ENCODE data around the gene TAF15.

Gene TAF15

DNA sequence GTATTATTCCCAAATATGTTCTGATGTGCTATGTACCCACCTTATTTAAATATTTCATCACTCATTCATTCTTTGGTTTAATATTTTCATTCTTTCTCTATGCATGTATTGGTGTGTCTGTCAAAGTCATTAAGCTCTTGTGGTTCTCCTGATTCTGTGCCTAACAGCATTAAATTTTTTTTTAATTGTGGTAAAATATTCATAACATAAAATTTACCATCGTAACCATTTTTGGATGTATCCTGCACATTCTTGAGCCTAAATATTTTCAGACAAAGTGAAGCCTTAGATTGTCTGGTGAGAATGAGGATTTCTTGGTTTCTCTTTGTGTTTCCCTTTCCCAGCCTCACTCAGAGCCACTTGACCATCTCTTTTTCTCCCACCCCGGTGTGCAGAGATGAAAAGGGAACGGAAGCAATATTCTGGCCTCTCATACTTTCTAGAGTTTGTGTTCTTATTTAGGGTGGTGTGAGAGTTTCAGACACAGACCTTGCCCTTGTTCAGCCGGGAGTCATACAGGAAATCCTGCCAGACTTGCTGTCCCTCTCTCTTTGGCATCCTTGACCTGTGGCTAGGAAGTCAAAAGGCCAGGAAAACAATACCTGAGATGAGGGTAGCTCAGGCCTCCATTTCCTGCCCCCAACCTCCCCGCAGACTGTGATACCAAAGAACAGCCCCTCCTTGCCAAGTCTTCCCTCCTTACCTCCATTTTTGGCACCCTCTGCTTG lies 66.0 kb downstream of the TAF15 start:
- DNase-seq (ENCODE audit: low spot score), result peak; percentile 45
- TF ChIP-seq, protein P1, sequence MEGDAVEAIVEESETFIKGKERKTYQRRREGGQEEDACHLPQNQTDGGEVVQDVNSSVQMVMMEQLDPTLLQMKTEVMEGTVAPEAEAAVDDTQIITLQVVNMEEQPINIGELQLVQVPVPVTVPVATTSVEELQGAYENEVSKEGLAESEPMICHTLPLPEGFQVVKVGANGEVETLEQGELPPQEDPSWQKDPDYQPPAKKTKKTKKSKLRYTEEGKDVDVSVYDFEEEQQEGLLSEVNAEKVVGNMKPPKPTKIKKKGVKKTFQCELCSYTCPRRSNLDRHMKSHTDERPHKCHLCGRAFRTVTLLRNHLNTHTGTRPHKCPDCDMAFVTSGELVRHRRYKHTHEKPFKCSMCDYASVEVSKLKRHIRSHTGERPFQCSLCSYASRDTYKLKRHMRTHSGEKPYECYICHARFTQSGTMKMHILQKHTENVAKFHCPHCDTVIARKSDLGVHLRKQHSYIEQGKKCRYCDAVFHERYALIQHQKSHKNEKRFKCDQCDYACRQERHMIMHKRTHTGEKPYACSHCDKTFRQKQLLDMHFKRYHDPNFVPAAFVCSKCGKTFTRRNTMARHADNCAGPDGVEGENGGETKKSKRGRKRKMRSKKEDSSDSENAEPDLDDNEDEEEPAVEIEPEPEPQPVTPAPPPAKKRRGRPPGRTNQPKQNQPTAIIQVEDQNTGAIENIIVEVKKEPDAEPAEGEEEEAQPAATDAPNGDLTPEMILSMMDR (IDR thresholded peaks at IDR 0.05; ENCODE audit: borderline replicate concordance, control extremely low read depth, extremely low read depth, insufficient read depth, missing control alignments), result no peak
- in situ Hi-C loops (cut with MboI; ENCODE audit: low sequenced_read_pairs, unreplicated experiment), result no loop called here

DNA sequence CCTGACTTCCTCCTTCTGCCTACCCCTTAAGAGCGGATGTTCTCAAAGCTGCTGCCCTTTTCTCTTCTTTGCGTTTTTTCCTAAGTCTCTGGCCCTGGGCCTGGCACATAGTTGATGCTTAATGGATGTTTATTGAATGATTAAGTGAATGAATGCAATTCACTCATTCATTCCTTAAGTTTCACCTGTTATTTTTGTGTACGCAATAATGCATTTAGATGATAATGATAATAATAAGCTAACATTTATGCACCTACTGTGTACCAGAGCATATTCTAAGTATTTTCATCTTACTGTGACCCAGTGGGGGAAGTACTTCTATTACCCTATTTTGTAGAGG lies 66.5 kb downstream of the TAF15 start:
- in situ Hi-C loops (cut with MboI; ENCODE audit: low sequenced_read_pairs, unreplicated experiment), result no loop called here
- no peak for DNase-seq (ENCODE audit: low spot score)
- TF ChIP-seq, protein P1 (IDR thresholded peaks at IDR 0.05; ENCODE audit: borderline replicate concordance, control extremely low read depth, extremely low read depth, insufficient read depth, missing control alignments), result no peak

DNA sequence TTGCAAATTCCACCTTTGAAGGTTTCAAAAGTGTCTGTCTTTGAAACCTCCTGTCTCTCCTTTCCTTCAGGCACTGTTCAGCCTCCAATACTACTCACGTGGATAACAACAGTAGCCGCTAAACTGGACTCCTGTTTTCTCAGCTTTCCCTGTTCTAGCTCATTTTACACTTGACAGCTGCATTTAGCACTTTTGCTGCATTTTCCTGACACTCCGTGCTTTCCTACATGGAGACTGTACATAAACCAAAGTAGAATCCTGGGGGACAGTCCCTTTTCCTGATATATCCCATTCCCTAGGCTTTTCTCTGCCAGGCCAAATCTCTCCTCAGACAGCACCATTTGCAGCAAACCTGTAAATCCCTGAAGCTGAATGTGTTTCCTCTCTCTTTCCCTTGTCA lies 67.2 kb downstream of the TAF15 start:
- TF ChIP-seq, protein P1 (IDR thresholded peaks at IDR 0.05; ENCODE audit: borderline replicate concordance, control extremely low read depth, extremely low read depth, insufficient read depth, missing control alignments), result no peak
- in situ Hi-C loops (cut with MboI; ENCODE audit: low sequenced_read_pairs, unreplicated experiment), result no loop called here
- no peak for DNase-seq (ENCODE audit: low spot score)

DNA sequence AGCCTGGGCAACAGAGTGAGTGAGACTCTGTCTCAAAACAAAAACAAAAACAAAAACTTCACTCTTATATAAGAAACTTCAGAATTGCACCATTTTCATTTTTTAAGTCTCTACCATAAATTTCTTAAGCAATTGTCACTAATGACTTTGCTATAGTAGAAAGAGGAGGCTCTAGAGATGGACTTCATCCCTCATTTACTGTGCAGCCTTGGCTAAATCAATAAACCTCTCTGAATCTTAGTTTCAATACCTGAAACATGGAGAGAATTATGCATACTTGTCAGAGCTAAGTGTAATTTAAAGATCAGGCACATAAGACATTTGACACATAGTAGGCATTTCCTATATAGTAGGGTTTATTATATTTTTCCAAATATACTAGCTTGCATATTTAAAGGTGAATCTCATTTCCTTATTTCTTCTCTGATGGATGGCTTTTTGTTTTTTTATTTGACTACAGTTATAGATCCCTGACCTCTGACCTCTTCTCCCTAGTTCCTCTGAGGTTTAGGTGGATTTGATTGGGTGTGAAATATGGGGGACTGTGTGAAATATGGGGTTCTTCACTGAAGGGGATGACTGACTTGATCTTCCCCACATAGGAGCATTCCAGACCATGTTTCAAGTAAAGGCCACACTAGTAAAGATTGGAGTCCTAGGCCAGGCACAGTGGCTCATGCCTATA lies 68.2 kb downstream of the TAF15 start:
- DNase-seq (ENCODE audit: low spot score), result no peak
- TF ChIP-seq, protein P1 (IDR thresholded peaks at IDR 0.05; ENCODE audit: borderline replicate concordance, control extremely low read depth, extremely low read depth, insufficient read depth, missing control alignments), result no peak
- in situ Hi-C loops (cut with MboI; ENCODE audit: low sequenced_read_pairs, unreplicated experiment), result no loop called here

DNA sequence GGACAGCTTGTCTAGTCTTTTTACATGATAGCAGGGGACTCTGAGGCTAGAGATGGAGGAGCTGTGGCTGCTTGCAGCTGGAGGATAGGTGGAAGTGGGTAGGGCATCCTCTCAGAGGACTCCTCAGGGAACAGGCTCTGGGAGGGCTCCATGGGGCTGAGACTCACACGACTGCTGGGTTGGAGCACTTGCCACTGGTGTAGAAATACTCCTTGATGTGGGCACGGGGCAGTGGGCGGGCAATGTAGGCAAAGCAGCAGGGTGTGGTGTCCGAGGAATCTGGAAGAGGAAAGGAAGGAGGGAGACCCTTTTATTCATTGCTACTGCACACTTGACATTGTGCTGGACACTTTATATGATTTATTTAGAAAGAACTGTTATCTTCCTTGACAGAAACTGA lies 69.1 kb downstream of the TAF15 start:
- TF ChIP-seq, protein P1 (IDR thresholded peaks at IDR 0.05; ENCODE audit: borderline replicate concordance, control extremely low read depth, extremely low read depth, insufficient read depth, missing control alignments), result no peak
- in situ Hi-C loops (cut with MboI; ENCODE audit: low sequenced_read_pairs, unreplicated experiment), result no loop called here
- no peak for DNase-seq (ENCODE audit: low spot score)

DNA sequence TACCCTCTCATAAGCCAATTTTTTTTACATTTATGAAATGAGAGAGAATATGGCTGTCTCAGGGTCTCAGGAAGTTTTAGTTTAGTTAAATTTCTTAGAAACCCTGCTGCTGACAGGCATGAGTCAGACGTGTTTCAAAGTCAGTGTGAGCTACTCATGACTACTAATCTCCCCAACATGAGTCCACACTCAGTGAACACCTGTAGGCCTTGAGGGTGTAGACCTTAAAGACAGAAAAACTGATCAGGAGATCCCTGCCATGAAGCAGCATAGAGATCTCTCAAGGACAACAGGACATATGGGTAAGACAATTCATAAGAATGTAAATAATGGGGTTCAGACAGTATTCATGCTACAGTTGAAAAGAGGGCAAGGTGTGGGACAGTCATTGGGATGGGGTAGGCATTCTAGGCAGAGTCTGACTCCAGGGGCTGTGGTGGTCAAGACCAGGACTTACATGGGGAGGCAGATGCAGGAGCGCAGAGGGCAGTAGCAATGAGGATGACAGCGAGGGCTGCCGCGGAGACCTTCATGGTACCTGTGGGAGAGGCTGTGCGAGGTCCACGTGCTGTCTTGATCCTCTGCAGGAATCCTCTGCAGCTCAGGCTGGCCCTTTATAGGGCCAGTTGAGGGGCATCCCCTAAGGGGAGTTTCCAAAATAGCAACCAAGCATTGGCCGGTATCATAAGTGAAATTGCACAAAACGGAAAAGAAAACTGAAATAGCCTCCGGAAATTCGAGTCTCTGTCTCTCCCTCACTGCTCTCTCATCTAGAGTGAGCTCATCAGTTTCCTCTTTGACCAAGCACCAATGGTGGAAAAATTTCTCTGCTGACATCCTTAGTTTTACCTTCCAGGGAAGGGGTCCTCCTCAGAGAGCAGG lies 70.7 kb downstream of the TAF15 start, which contains the start of gene CCL5:
CCL5 (minus strand) TSS at position 588 of the 882 bp plus-strand sequence.
- in situ Hi-C loops (cut with MboI; ENCODE audit: low sequenced_read_pairs, unreplicated experiment), result no loop called here
- TF ChIP-seq, protein P1 (IDR thresholded peaks at IDR 0.05; ENCODE audit: borderline replicate concordance, control extremely low read depth, extremely low read depth, insufficient read depth, missing control alignments), result no peak
- DNase-seq (ENCODE audit: low spot score), result peak; percentile 91
